ENCODE data around the gene SCRG1.

Gene SCRG1

DNA sequence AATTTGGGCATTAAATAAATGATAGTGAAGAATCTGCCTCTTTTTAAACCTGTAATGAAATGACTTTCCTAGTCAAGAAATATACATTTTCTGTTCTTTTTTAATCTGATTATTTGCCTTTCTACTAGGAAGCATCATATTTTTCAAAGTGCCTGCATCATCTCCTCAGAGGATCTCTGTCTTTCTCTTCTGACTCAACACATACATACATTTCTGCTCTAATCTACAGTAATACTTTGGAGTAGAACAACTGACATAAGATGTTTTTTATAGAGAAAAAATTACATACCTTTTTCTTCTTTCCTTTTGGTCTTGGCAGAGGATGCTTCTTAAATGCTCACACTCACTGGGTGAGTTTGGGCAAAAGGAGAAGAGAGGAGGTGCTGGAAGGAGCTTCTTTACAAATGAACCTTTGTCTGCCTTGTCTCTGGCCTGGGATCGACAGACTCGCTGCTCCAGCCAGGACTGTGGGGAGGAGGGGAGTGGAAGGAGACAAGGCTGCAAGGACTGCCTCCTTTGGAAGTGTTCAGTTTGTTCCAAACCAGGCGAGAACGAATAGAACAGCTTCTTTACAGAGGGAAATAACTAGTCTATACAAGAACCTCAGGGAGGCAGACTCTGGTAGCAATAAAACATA lies at the start of gene SCRG1:
Gene SCRG1 (minus strand): TSS at position 338 of the 637 bp plus-strand sequence. CDS start 7,702 bp downstream, outside the sequence.
- Mint-ChIP-seq H3K4me1 (ENCODE audit: low read depth) (no peaks in the 10 kb centered on the region), H3K27me3 (no peaks in the 10 kb centered on the region), H3K4me3 (no peak within 1 kb of the TSS), H3K9me3 (no peaks in the 10 kb centered on the region), H3K27ac (no peak within 1 kb of the TSS), H3K36me3 (ENCODE audit: low read depth) (no peaks in the 10 kb centered on the region)

GRCh38 chr4:173448103-173448502 lies 49.2 kb upstream of the SCRG1 start:
- H3K27me3 Mint-ChIP-seq: no peaks in the 10 kb centered on the region
- H3K36me3 Mint-ChIP-seq (ENCODE audit: low read depth): no peaks in the 10 kb centered on the region
- no peaks in the 10 kb centered on the region for H3K4me1 Mint-ChIP-seq (ENCODE audit: low read depth)
- no peaks in the 10 kb centered on the region for H3K9me3 Mint-ChIP-seq
- no peak overlapping the region for H3K27ac Mint-ChIP-seq
- H3K4me3 Mint-ChIP-seq: no peak overlapping the region

GRCh38 chr4:173446416-173446815 lies 47.5 kb upstream of the SCRG1 start:
- no peak overlapping the region for H3K4me3 Mint-ChIP-seq
- no peaks in the 10 kb centered on the region for H3K27me3 Mint-ChIP-seq
- no peaks in the 10 kb centered on the region for H3K9me3 Mint-ChIP-seq
- no peak overlapping the region for H3K27ac Mint-ChIP-seq
- H3K4me1 Mint-ChIP-seq (ENCODE audit: low read depth): no peaks in the 10 kb centered on the region
- no peaks in the 10 kb centered on the region for H3K36me3 Mint-ChIP-seq (ENCODE audit: low read depth)

- Mint-ChIP-seq H3K9me3 (no peaks in the 10 kb centered on the region), H3K27me3 (no peaks in the 10 kb centered on the region), H3K27ac (no peak overlapping the region), H3K36me3 (ENCODE audit: low read depth) (no peaks in the 10 kb centered on the region), H3K4me1 (ENCODE audit: low read depth) (no peaks in the 10 kb centered on the region), H3K4me3 (no peak overlapping the region)
These were observed 44.2 kb upstream of the SCRG1 start for GRCh38 chr4:173443121-173443520.

GRCh38 chr4:173442223-173442932 lies 43.5 kb upstream of the SCRG1 start:
- Mint-ChIP-seq H3K4me3 (no peak overlapping the region), H3K27ac (no peak overlapping the region), H3K36me3 (ENCODE audit: low read depth) (no peaks in the 10 kb centered on the region), H3K9me3 (no peaks in the 10 kb centered on the region), H3K27me3 (no peaks in the 10 kb centered on the region), H3K4me1 (ENCODE audit: low read depth) (no peaks in the 10 kb centered on the region)

GRCh38 chr4:173440888-173441287 lies 42.0 kb upstream of the SCRG1 start:
- Mint-ChIP-seq H3K36me3 (ENCODE audit: low read depth) (no peaks in the 10 kb centered on the region), H3K4me3 (no peak overlapping the region), H3K9me3 (no peaks in the 10 kb centered on the region), H3K27ac (no peak overlapping the region), H3K27me3 (no peaks in the 10 kb centered on the region), H3K4me1 (ENCODE audit: low read depth) (no peaks in the 10 kb centered on the region)

DNA sequence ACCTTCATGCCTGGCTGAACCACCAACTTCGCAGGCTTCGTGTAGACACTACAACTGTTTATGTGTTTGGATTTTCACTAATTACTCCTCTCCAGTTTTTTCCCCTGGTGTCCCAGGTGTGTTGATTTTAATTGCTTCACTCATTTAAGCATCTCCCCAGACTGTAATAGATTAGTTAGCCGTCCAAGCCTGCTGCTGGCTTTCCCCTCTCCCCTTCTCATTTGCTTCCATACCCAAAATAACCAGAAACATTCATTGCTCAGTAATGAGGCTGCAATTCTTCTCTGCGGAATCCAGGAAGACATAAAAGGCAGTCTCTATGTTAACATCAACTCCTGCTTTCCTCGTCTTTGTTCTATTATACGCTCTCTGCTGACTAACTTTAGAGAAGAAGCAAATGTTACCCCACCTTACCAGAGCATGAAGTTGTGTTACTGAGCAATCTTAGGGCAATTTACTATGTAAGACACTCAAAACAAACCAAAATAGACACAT lies 37.9 kb upstream of the SCRG1 start:
- H3K27ac Mint-ChIP-seq: no peak overlapping the region
- no peak overlapping the region for H3K4me3 Mint-ChIP-seq
- no peaks in the 10 kb centered on the region for H3K9me3 Mint-ChIP-seq
- no peaks in the 10 kb centered on the region for H3K4me1 Mint-ChIP-seq (ENCODE audit: low read depth)
- H3K27me3 Mint-ChIP-seq: no peaks in the 10 kb centered on the region
- no peaks in the 10 kb centered on the region for H3K36me3 Mint-ChIP-seq (ENCODE audit: low read depth)

GRCh38 chr4:173436149-173436579 lies 37.2 kb upstream of the SCRG1 start:
- no peaks in the 10 kb centered on the region for H3K27me3 Mint-ChIP-seq
- no peaks in the 10 kb centered on the region for H3K36me3 Mint-ChIP-seq (ENCODE audit: low read depth)
- H3K27ac Mint-ChIP-seq: no peak overlapping the region
- no peak overlapping the region for H3K4me3 Mint-ChIP-seq
- no peaks in the 10 kb centered on the region for H3K4me1 Mint-ChIP-seq (ENCODE audit: low read depth)
- H3K9me3 Mint-ChIP-seq: no peaks in the 10 kb centered on the region

GRCh38 chr4:173434231-173434630 lies 35.3 kb upstream of the SCRG1 start:
- no peaks in the 10 kb centered on the region for H3K9me3 Mint-ChIP-seq
- no peak overlapping the region for H3K4me3 Mint-ChIP-seq
- no peaks in the 10 kb centered on the region for H3K4me1 Mint-ChIP-seq (ENCODE audit: low read depth)
- H3K36me3 Mint-ChIP-seq (ENCODE audit: low read depth): no peaks in the 10 kb centered on the region
- H3K27me3 Mint-ChIP-seq: no peaks in the 10 kb centered on the region
- H3K27ac Mint-ChIP-seq: no peak overlapping the region

DNA sequence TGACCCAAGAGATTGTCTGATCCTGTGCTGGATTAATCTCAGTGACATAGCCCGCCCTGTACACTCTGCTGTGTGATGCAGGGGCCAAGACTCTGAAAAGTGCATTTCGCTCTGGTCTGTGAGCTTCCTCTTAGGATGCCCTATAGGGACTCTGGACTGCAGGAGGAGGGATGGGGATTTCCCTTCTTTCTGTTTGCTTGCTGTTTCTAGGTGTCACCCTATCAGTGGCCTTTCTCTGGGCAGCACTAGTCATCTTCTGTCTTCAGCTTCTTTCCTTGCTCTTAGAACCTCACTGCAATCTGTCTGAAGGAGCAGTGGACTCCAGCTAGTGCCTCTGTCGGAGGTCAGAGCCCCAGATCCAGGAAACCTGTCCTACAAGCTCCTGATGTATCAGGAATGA lies 34.5 kb upstream of the SCRG1 start:
- H3K36me3 Mint-ChIP-seq (ENCODE audit: low read depth): no peaks in the 10 kb centered on the region
- no peaks in the 10 kb centered on the region for H3K4me1 Mint-ChIP-seq (ENCODE audit: low read depth)
- no peaks in the 10 kb centered on the region for H3K27me3 Mint-ChIP-seq
- H3K9me3 Mint-ChIP-seq: no peaks in the 10 kb centered on the region
- H3K4me3 Mint-ChIP-seq: no peak overlapping the region
- H3K27ac Mint-ChIP-seq: no peak overlapping the region

DNA sequence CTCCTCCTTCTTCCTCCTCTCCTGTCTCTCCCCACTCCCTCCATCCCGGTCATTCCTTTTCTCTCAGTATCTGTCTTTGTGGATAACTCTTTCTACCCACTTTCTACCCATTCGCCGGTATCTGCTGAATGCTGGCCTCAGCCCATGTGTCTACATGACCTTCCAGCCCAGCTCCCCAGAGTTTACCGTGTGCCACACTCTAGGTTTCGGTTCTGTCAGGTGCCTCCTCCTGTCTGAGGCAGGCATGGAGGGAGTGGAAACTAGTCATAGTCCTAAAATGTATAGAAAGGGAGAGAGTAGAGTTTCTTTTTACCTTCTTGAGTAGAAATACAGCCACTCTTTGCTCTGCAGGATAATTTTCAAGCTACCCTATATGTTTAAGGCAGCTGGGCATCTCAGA lies 33.5 kb upstream of the SCRG1 start:
- Mint-ChIP-seq H3K27me3 (no peaks in the 10 kb centered on the region), H3K4me1 (ENCODE audit: low read depth) (no peaks in the 10 kb centered on the region), H3K9me3 (no peaks in the 10 kb centered on the region), H3K36me3 (ENCODE audit: low read depth) (no peaks in the 10 kb centered on the region), H3K27ac (no peak overlapping the region), H3K4me3 (no peak overlapping the region)

GRCh38 chr4:173426064-173426463 lies 27.1 kb upstream of the SCRG1 start:
- H3K27me3 Mint-ChIP-seq: no peaks in the 10 kb centered on the region
- no peaks in the 10 kb centered on the region for H3K9me3 Mint-ChIP-seq
- peaks cover 19% of the 10 kb centered on the region for H3K4me1 Mint-ChIP-seq (ENCODE audit: low read depth)
- H3K36me3 Mint-ChIP-seq (ENCODE audit: low read depth): no peaks in the 10 kb centered on the region
- H3K27ac Mint-ChIP-seq: no peak overlapping the region
- no peak overlapping the region for H3K4me3 Mint-ChIP-seq

DNA sequence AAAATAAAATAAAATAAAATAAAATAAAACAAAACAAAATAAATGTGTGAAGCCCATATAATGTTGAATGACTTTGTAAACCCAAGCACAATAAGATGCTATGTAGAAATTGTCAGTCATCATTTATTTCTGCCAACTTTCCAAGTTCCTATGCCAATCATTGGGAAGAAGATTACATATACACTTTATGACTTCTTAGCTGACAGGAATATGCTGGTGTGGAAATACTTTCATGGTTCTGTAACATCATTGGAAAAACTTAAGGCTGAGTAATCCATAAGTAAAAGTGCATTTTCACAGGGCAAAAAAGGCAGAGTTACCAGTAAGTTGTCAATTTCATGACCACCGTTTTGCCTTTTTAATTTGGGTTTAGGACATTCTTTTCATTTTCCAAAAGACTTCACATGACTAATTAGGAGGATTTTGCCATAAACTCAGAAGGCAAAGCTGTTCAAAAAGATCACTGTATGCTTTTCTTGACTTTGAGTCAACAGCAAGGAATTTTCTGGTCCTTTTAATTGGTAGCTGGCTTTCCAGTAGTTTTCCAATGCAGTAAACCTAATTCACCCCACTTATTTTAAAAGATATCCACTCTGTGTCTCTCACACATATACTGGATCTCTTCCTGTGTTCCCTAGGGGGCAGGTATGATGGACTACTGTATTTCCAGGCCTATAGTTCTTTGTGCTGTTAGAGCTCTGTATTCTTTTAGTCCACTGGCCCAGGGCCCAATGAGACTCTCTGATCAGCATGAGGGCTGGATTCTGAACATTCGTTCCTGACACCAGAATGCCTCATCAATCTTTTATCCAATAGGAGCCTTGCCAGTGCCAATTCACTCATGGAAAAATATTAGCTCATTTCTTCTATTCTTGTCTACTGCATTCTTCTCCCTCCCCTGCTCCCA lies 26.2 kb upstream of the SCRG1 start:
- Mint-ChIP-seq H3K9me3 (no peaks in the 10 kb centered on the region), H3K27ac (peak overlapping the region; percentile 12), H3K4me3 (no peak overlapping the region), H3K36me3 (ENCODE audit: low read depth) (no peaks in the 10 kb centered on the region), H3K4me1 (ENCODE audit: low read depth) (peaks cover 19% of the 10 kb centered on the region), H3K27me3 (no peaks in the 10 kb centered on the region)

- H3K36me3 Mint-ChIP-seq (ENCODE audit: low read depth): no peaks in the 10 kb centered on the region
- no peak overlapping the region for H3K27ac Mint-ChIP-seq
- peaks cover 5% of the 10 kb centered on the region for H3K4me1 Mint-ChIP-seq (ENCODE audit: low read depth)
- no peak overlapping the region for H3K4me3 Mint-ChIP-seq
- H3K27me3 Mint-ChIP-seq: no peaks in the 10 kb centered on the region
- no peaks in the 10 kb centered on the region for H3K9me3 Mint-ChIP-seq
These were observed 21.9 kb upstream of the SCRG1 start for GRCh38 chr4:173420801-173421200.

- Mint-ChIP-seq H3K27me3 (no peaks in the 10 kb centered on the region), H3K4me3 (no peak overlapping the region), H3K9me3 (no peaks in the 10 kb centered on the region), H3K36me3 (ENCODE audit: low read depth) (no peaks in the 10 kb centered on the region), H3K27ac (no peak overlapping the region), H3K4me1 (ENCODE audit: low read depth) (peaks cover under 1% of the 10 kb centered on the region)
These were observed 21.4 kb upstream of the SCRG1 start for GRCh38 chr4:173420324-173420752.

Measured in stimulated activated naive CD8-positive, alpha-beta T cell treated with anti-CD3 and anti-CD28 coated beads, Interleukin-15, Interleukin-2, amounts not matched to agents 100 ng/mL and 50 ng/mL, for 24 hours (primary cell).